HEK293 (cell line): ENCODE results near the gene SYCN.
A peak's percentile ranks its signal among the peaks of the same experiment; 100 is the strongest.

Experiments used
- BCL6B ChIP-seq: fragments of 450-650 bp; formaldehyde crosslinking; IDR thresholded peaks from 2 replicates; pipeline ENCODE4 v1.5.1; 2017; ENCODE audit warnings: missing biosample characterization, missing genetic modification characterization
- EGR2 ChIP-seq: fragments of 450-650 bp; formaldehyde crosslinking; IDR thresholded peaks from 2 replicates; pipeline ENCODE4 v1.5.1; 2016; ENCODE audit warnings: low read depth, missing biosample characterization, missing genetic modification characterization
- KLF10 ChIP-seq: fragments of 450-650 bp; IDR thresholded peaks from 2 replicates; pipeline ENCODE4 v1.5.1; 2018; ENCODE audit warnings: missing biosample characterization, mild to moderate bottlenecking, missing genetic modification characterization
- KLF17 ChIP-seq: fragments of 450-650 bp; formaldehyde crosslinking; IDR thresholded peaks from 2 replicates; pipeline ENCODE4 v1.5.1; 2016; ENCODE audit warnings: missing biosample characterization, missing genetic modification characterization
- MYNN ChIP-seq: fragments of 450-650 bp; formaldehyde crosslinking; IDR thresholded peaks from 2 replicates; pipeline ENCODE4 v1.5.1; 2016; ENCODE audit warnings: missing biosample characterization, missing genetic modification characterization, borderline replicate concordance
- PBX3 ChIP-seq: sonication (generic); formaldehyde crosslinking; IDR thresholded peaks from 2 replicates; pipeline ENCODE4 v1.8.1; 2022; ENCODE audit warnings: mild to moderate bottlenecking, moderate library complexity, missing genetic modification reagents
- PRDM4 ChIP-seq: fragments of 450-650 bp; formaldehyde crosslinking; IDR thresholded peaks from 2 replicates; pipeline ENCODE4 v1.5.1; 2017; ENCODE audit warnings: missing biosample characterization, missing genetic modification characterization
- REPIN1 ChIP-seq: fragments of 450-650 bp; formaldehyde crosslinking; IDR thresholded peaks from 2 replicates; pipeline ENCODE4 v1.5.1; 2017; ENCODE audit warnings: missing biosample characterization, missing genetic modification characterization, low read depth
- ZBTB10 ChIP-seq: fragments of 450-650 bp; formaldehyde crosslinking; IDR thresholded peaks from 2 replicates; pipeline ENCODE4 v1.5.1; 2016; ENCODE audit warnings: missing biosample characterization, missing genetic modification characterization
- ZBTB49 ChIP-seq: fragments of 450-650 bp; formaldehyde crosslinking; IDR thresholded peaks from 2 replicates; pipeline ENCODE4 v1.5.1; 2016; ENCODE audit warnings: missing biosample characterization, missing genetic modification characterization, low read depth
- ZFP37 ChIP-seq: fragments of 450-650 bp; formaldehyde crosslinking; IDR thresholded peaks from 2 replicates; pipeline ENCODE4 v1.5.1; 2016; ENCODE audit warnings: missing biosample characterization, missing genetic modification characterization
- ZIC2 ChIP-seq: fragments of 450-650 bp; formaldehyde crosslinking; IDR thresholded peaks from 2 replicates; pipeline ENCODE4 v1.5.1; 2016; ENCODE audit warnings: missing biosample characterization, missing genetic modification characterization
- ZNF10 ChIP-seq: fragments of 450-650 bp; formaldehyde crosslinking; IDR thresholded peaks from 2 replicates; pipeline ENCODE4 v1.5.1; 2017; ENCODE audit warnings: missing biosample characterization, missing genetic modification characterization
- ZNF138 ChIP-seq: fragments of 450-650 bp; formaldehyde crosslinking; IDR thresholded peaks from 2 replicates; pipeline ENCODE4 v1.5.1; 2016; ENCODE audit warnings: missing biosample characterization, missing genetic modification characterization, borderline replicate concordance
- ZNF16 ChIP-seq: fragments of 450-650 bp; formaldehyde crosslinking; IDR thresholded peaks from 2 replicates; pipeline ENCODE4 v1.5.1; 2016; ENCODE audit warnings: low read depth, missing biosample characterization, missing genetic modification characterization
- ZNF19 ChIP-seq: fragments of 450-650 bp; formaldehyde crosslinking; IDR thresholded peaks from 2 replicates; pipeline ENCODE4; 2016; ENCODE audit warnings: missing biosample characterization, missing genetic modification characterization, low read depth
- ZNF223 ChIP-seq: fragments of 450-650 bp; formaldehyde crosslinking; IDR thresholded peaks from 2 replicates; pipeline ENCODE4 v1.5.1; 2016; ENCODE audit warnings: missing biosample characterization, missing genetic modification characterization
- ZNF341 ChIP-seq: fragments of 450-650 bp; formaldehyde crosslinking; IDR thresholded peaks from 2 replicates; pipeline ENCODE4; 2016; ENCODE audit warnings: low read depth, missing biosample characterization, missing genetic modification characterization
- ZNF366 ChIP-seq: fragments of 450-650 bp; formaldehyde crosslinking; conservative IDR thresholded peaks from 2 replicates; pipeline ENCODE4 v1.5.1; 2016; ENCODE audit warnings: missing biosample characterization, missing genetic modification characterization
- ZNF37A ChIP-seq: fragments of 450-650 bp; IDR thresholded peaks from 2 replicates; pipeline ENCODE4 v1.5.1; 2018; ENCODE audit warnings: missing biosample characterization, missing genetic modification characterization
- ZNF529 ChIP-seq: fragments of 450-650 bp; formaldehyde crosslinking; IDR thresholded peaks from 2 replicates; pipeline ENCODE4 v1.5.1; 2017; ENCODE audit warnings: missing genetic modification characterization, missing biosample characterization; ENCODE audit not compliant: insufficient replicate concordance
- ZNF549 ChIP-seq: fragments of 450-650 bp; IDR thresholded peaks from 2 replicates; pipeline ENCODE4 v1.5.1; 2018; ENCODE audit warnings: missing biosample characterization, missing genetic modification characterization, mild to moderate bottlenecking, inconsistent platforms, moderate library complexity
- ZNF596 ChIP-seq: fragments of 450-650 bp; IDR thresholded peaks from 2 replicates; pipeline ENCODE4 v1.5.0; 2018; ENCODE audit warnings: missing biosample characterization, mild to moderate bottlenecking, missing genetic modification characterization, moderate library complexity
- ZNF621 ChIP-seq: fragments of 450-650 bp; formaldehyde crosslinking; IDR thresholded peaks from 2 replicates; pipeline ENCODE4 v1.5.1; 2017; ENCODE audit warnings: missing biosample characterization, missing genetic modification characterization
- ZNF626 ChIP-seq: fragments of 450-650 bp; sonication (Bioruptor Pico); formaldehyde crosslinking; IDR thresholded peaks from 2 replicates; pipeline ENCODE4 v1.5.1; 2018; ENCODE audit warnings: missing biosample characterization, missing genetic modification characterization, inconsistent platforms
- ZNF639 ChIP-seq: fragments of 450-650 bp; formaldehyde crosslinking; IDR thresholded peaks from 2 replicates; pipeline ENCODE4 v1.5.1; 2016; ENCODE audit warnings: missing biosample characterization, missing genetic modification characterization
- ZNF664 ChIP-seq: fragments of 450-650 bp; formaldehyde crosslinking; IDR thresholded peaks from 2 replicates; pipeline ENCODE4 v1.5.1; 2016; ENCODE audit warnings: missing biosample characterization, missing genetic modification characterization

The SYCN gene

GRCh38 chr19:39156326-39157230 lies 47.5 kb downstream of the SYCN start (continued):
- peak; percentile 94 for TF ChIP-seq ZIC2 (tag by site-specific recombination)
- TF ChIP-seq ZNF138 (tag by site-specific recombination), result no peak
- TF ChIP-seq PBX3 (CRISPR knock-in tag), result no peak
- no peak for TF ChIP-seq ZBTB10 (tag by site-specific recombination)
- no peak for TF ChIP-seq ZBTB49 (tag by site-specific recombination)
- peak; percentile 83 for TF ChIP-seq KLF17 (tag by site-specific recombination)
- TF ChIP-seq BCL6B (tag by site-specific recombination), result no peak
- no peak for TF ChIP-seq ZNF596 (tag by site-specific recombination)
- TF ChIP-seq ZNF37A (tag by site-specific recombination), result no peak
- TF ChIP-seq ZNF10, result no peak
- TF ChIP-seq ZNF639 (tag by site-specific recombination), result no peak
- TF ChIP-seq ZNF626 (tag by site-specific recombination), result no peak
- no peak for TF ChIP-seq ZNF366
- no peak for TF ChIP-seq ZFP37
- TF ChIP-seq PRDM4 (tag by site-specific recombination), result no peak
- TF ChIP-seq MYNN (tag by site-specific recombination), result no peak
- TF ChIP-seq ZNF16, result no peak
- TF ChIP-seq REPIN1 (tag by site-specific recombination), result no peak
- no peak for TF ChIP-seq ZNF549 (tag by site-specific recombination)
- peak; percentile 58; the same call in 1 of the 2 replicates for TF ChIP-seq EGR2
- no peak for TF ChIP-seq ZNF341 (tag by site-specific recombination)
- TF ChIP-seq KLF10, result no peak
- TF ChIP-seq ZNF621 (tag by site-specific recombination), result no peak
- TF ChIP-seq ZNF223, result 0 out of 2 replicates have a peak, but pooled peaks have one; percentile 42
- no peak for TF ChIP-seq ZNF19 (tag by site-specific recombination)
- TF ChIP-seq ZNF664, result no peak
- no peak for TF ChIP-seq ZNF529 (tag by site-specific recombination)
